VCaP (cell line): Measurements from ENCODE around the gene MUSTN1.

Experiments
- H3K27ac ChIP-seq: fragments of 450-650 bp; 2 replicates; pipeline ENCODE4 v1.5.1; 2017
- TF ChIP-seq, protein P1 (sequence below): fragments of 450-650 bp; conservative IDR thresholded peaks from 2 replicates; pipeline ENCODE4 v1.5.1; 2017; ENCODE audit warnings: mild to moderate bottlenecking, moderate library complexity

Gene MUSTN1

DNA sequence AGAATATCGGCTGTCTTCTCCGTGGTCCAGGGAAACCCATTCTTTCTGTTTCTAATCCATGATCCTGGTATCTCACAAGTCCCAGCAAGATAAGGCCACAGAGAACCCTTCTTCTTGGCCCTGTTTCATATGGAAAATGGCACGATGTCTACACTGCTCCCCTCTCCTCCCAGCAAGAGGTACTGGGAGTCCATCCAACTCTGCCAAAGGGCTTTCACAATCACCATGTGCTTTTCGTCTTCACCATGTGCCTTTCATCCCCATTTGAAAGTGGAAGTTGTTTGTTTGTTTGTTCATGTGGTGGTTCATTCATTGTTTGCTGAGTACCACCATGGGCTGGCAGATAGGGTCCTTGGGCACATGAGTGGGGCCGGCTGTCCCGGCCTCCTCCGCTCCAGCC, 34.7 kb downstream of the MUSTN1 start:
- no peak overlapping the region for H3K27ac ChIP-seq
- TF ChIP-seq, protein P1, sequence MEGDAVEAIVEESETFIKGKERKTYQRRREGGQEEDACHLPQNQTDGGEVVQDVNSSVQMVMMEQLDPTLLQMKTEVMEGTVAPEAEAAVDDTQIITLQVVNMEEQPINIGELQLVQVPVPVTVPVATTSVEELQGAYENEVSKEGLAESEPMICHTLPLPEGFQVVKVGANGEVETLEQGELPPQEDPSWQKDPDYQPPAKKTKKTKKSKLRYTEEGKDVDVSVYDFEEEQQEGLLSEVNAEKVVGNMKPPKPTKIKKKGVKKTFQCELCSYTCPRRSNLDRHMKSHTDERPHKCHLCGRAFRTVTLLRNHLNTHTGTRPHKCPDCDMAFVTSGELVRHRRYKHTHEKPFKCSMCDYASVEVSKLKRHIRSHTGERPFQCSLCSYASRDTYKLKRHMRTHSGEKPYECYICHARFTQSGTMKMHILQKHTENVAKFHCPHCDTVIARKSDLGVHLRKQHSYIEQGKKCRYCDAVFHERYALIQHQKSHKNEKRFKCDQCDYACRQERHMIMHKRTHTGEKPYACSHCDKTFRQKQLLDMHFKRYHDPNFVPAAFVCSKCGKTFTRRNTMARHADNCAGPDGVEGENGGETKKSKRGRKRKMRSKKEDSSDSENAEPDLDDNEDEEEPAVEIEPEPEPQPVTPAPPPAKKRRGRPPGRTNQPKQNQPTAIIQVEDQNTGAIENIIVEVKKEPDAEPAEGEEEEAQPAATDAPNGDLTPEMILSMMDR, result no peak

DNA sequence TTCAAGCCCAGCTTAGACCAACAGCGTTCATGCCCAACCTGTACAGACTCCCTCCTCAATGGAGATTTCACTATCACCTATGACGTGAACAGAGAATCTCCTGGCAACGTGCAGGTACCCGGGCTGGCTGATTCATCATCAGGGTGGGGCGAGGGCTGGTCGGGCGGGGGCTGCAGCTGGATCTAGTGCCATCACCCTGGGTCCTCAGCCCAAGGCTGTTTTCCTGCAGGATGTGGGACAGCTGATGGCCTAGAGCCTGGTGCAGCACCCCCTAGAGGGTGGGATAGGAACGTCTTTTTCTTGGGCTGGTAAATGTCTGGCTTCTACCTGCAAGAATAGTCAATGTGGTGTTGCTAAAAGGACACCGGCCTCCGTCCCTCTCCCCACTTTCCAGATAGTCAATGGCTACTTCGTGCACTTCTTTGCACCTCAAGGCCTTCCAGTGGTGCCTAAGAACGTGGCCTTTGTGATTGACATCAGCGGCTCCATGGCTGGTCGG, 35.8 kb downstream of the MUSTN1 start:
- H3K27ac ChIP-seq, result no peak overlapping the region
- TF ChIP-seq, protein P1, result no peak; the same call in 1 of the 2 replicates

DNA sequence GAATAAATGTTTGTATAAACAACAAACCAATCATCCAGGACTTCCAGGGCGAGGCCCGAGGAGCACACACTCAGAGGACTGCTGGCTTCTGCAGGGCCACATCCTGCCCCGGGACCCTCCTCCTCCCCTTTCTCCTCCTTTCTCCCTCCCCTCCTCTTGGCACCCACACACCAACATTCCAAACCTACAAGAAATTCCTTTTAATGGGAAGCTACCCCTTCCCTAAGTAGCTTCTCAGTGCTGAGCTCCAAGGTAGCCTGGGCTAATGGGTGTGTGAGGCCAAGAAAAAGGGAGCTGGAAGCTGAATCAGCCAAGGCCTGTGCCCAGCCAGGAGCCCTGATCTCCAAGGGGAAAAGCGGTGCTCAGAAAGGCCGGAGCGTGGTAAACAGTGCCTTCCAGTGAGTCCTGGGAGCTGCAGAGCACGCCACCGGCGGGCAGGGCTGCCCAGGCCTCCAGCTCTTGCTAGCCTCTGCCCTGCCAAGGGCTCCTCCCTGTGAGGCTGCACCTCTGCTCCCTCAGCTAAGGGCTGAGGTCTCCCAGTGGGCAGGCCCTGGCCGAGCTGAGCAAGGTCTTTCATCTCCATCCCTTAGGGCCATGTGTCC, 36.3 kb downstream of the MUSTN1 start:
- no peak overlapping the region for H3K27ac ChIP-seq
- TF ChIP-seq, protein P1, result no peak

DNA sequence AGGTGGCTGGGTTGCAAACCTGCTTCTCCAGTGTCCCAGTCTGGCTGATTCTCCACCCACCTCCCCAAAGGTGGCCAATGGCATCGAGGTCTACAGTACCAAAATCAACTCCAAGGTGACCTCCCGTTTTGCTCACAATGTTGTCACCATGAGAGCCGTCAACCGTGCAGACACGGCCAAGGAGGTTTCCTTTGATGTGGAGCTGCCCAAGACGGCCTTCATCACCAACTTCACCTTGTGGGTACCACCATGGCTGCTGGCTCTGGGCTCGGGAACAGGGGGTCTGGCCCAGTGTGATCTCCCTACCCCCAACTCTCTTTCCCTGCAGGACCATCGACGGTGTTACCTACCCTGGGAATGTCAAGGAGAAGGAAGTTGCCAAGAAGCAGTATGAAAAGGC, 38.4 kb downstream of the MUSTN1 start:
- TF ChIP-seq, protein P1, result no peak
- no peak overlapping the region for H3K27ac ChIP-seq

DNA sequence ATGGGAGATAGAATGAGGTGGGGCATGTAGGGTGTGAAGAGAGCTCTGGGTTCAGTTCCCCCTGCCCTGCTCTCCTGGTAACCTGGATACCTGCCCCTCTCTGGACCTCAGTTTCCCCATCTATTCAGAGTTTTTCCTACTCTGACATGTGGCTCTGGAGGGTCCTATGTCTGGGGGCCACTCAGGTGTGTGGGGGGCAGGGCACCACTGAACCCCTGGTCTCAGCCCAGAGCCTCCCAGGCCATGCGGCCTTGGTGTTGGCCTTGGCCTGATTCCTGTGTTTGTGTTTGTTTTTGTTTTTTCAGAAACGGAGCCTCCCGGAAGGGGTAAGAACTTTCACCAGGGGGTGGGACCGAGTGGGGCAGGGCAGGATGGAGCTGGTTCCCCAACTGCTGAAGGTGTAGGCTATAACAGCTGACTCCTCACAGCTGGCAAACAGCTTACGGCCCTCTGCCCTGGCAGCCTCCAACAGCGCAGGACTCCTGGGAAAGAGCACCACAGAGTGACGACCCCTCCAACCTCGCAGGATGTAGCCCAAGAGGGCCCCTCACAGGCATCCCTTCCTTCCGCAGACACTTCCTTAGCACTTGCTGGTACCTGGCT, 39.4 kb downstream of the MUSTN1 start:
- TF ChIP-seq, protein P1, result no peak
- H3K27ac ChIP-seq, result no peak overlapping the region

DNA sequence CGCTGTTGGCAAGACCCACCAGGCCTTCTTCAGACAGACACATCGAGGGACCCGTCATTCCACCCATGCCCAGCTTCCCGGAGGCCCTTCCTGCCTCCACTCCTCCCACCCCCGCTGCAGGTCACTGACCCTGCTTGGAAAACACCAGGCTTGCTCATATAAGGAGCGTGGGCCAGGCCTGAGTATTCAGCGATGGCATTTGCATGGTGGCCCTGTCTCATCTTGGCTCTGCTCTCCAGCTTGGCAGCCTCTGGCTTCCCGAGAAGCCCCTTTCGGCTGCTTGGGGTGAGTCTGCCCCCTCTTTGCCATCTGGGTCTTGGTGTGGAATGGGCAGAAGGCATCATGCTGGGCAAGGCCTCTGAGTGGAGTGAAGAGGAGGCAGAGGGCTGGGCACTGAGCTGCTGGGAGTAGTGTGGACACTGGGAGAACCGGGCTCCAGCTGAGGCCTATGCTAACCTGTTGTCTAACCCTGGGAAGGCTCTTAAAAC, 40.2 kb downstream of the MUSTN1 start, which contains the start of gene ITIH3:
ITIH3 (plus strand) TSS at position 185 of the 488 bp plus-strand sequence; CDS start at position 193, 8 bp downstream.
- TF ChIP-seq, protein P1, result no peak
- no peak within 1 kb of the TSS for H3K27ac ChIP-seq

DNA sequence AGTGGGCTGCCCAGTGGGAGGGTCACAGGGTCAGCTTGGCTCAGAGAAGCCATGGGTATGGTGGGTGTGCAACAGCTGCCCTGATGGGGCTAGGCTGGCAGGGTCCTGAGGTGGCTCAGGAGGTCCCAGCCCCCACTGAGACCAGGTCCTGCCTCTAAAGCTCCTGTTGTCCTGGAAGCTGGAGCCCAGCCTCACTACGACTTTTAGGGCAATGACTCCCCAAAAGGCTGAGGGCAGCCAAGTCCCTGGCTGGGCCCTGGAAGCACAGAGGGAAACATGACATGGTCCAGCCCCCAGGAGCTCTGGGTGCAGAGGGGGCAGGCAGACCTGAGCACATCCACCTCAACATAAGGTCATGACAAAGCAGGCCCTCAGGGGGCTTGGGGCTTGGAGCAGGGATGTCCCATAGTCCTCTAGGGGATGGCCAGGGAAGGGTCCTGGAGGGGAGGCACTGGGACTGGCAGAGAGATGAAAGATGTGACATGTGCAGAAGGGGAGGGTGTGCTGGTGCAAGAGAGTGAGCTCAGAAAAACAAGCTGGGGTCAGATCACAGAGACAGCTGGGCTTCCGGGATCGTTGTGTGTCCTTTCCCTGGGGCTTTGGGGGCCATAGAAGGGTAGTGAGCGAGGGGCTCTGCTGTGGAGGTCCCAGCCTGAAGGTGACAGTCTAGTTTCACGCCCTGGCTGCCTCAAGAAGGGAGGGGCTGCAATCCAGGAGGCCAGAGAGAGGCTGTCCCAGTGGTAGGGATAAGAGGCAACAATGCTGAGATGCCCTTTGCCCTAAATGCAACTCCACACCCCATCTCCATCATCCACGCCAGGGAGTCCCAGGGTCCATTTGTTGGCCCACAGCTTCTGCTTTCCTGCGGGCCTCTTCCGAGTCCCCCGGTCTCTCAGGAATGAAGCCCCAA, 40.9 kb downstream of the MUSTN1 start:
- H3K27ac ChIP-seq, result no peak overlapping the region
- TF ChIP-seq, protein P1, result no peak
